GM13976 (cell line): ENCODE measurements around the gene ADI1.

Experiments used
- DNase-seq: peaks from one replicate; pipeline ENCODE4 v3.0.0; 2012; ENCODE audit warnings: low spot score
- CTCF ChIP-seq: IDR thresholded peaks from 2 replicates; pipeline ENCODE4 v1.5.1; 2012; ENCODE audit warnings: borderline replicate concordance, mild to moderate bottlenecking; ENCODE audit not compliant: insufficient read depth; ENCODE audit errors: extremely low read depth, missing control alignments, control extremely low read depth
- in situ Hi-C: fragments of 300-500 bp; cut with MboI; formaldehyde crosslinking; loops from one replicate; pipeline ENCODE4 v1.12.0; 2022; ENCODE audit warnings: low sequenced_read_pairs, mixed read lengths, inconsistent platforms; ENCODE audit not compliant: unreplicated experiment

ADI1 gene

GRCh38 chr2:3532941-3533340 is 13.6 kb upstream of the ADI1 start:
- no peak for TF ChIP-seq CTCF
- no peak for DNase-seq
- in situ Hi-C loops, result no loop called here

- in situ Hi-C loops, result no loop called here
- DNase-seq, result no peak
- TF ChIP-seq CTCF, result no peak
Observed at GRCh38 chr2:3529316-3530025, 10.1 kb upstream of the ADI1 start.

- in situ Hi-C loops, result no loop called here
- TF ChIP-seq CTCF, result no peak
- DNase-seq, result no peak
Observed at GRCh38 chr2:3527886-3528785, 8.8 kb upstream of the ADI1 start.

GRCh38 chr2:3526871-3527270 is 7.5 kb upstream of the ADI1 start:
- no peak for DNase-seq
- in situ Hi-C loops, result no loop called here
- no peak for TF ChIP-seq CTCF

GRCh38 chr2:3523551-3524041 is 4.3 kb upstream of the ADI1 start:
- in situ Hi-C loops, result no loop called here
- DNase-seq, result no peak
- no peak for TF ChIP-seq CTCF

GRCh38 chr2:3522961-3523421 is 3.7 kb upstream of the ADI1 start:
- no peak for DNase-seq
- TF ChIP-seq CTCF, result no peak
- in situ Hi-C loops, result no loop called here
